ENCODE data around the gene PLCB1.

- TF ChIP-seq, protein P1, sequence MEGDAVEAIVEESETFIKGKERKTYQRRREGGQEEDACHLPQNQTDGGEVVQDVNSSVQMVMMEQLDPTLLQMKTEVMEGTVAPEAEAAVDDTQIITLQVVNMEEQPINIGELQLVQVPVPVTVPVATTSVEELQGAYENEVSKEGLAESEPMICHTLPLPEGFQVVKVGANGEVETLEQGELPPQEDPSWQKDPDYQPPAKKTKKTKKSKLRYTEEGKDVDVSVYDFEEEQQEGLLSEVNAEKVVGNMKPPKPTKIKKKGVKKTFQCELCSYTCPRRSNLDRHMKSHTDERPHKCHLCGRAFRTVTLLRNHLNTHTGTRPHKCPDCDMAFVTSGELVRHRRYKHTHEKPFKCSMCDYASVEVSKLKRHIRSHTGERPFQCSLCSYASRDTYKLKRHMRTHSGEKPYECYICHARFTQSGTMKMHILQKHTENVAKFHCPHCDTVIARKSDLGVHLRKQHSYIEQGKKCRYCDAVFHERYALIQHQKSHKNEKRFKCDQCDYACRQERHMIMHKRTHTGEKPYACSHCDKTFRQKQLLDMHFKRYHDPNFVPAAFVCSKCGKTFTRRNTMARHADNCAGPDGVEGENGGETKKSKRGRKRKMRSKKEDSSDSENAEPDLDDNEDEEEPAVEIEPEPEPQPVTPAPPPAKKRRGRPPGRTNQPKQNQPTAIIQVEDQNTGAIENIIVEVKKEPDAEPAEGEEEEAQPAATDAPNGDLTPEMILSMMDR (conservative IDR thresholded peaks at IDR 0.05) = no peak
- TF ChIP-seq ZFX (IDR thresholded peaks at IDR 0.05) = no peak
These were observed 34.7 kb downstream of the PLCB1 start for GRCh38 chr20:8166730-8167129.
